Fibroblast of upper back skin (primary cell): ENCODE results near the gene PHGDH.
"Not testable (repeated sequence)": the region's sequence is repeated elsewhere in the genome, so short reads cannot be mapped to it uniquely, and the experiment has no call there.

Experiments
- DNase-seq: peaks from one replicate; pipeline ENCODE4 v3.0.0-alpha.2; 2013

The PHGDH gene

DNA sequence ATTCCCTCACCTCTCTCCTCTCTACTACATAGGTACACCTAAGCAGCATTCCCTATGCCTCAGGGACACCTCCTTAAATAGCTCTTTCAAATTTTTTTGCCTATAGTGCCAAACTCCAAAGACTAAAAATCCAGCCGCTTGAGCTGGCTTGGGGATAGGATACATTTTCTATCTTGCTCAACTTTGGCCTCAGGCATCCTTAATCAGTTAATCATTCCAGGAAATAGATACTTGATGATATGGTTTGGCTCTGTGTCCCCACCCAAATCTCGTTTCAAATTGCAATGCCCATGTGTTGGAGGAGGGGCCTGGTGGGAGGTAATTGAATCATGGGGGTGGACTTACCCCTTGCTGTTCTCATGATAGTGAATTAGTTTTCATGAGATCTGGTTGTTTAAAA, 11.4 kb upstream of the PHGDH start:
- no peak for DNase-seq

DNA sequence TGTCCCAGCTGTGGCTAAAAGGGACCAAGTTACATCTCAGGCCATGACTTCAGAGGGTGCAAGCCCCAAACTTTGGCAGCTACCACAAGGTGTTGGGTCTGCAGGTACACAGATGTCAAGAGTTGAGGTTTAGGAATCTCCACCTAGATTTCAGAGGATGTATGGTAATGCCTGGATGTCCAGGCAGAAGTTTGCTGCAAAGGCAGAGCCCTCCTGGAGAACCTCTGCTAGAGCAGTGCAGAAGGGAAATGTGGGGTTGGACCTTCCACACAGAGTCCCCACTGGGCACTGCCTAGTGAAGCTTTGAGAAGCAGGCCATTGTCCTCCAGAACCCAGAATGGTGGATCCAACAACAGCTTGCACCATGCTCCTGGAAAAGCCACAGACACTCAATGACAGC, 10.1 kb upstream of the PHGDH start:
- no peak for DNase-seq

GRCh38 chr1:119702384-119702783, 9.3 kb upstream of the PHGDH start:
- peak; percentile 86 for DNase-seq

GRCh38 chr1:119703666-119704450, 7.9 kb upstream of the PHGDH start:
- no peak for DNase-seq

DNA sequence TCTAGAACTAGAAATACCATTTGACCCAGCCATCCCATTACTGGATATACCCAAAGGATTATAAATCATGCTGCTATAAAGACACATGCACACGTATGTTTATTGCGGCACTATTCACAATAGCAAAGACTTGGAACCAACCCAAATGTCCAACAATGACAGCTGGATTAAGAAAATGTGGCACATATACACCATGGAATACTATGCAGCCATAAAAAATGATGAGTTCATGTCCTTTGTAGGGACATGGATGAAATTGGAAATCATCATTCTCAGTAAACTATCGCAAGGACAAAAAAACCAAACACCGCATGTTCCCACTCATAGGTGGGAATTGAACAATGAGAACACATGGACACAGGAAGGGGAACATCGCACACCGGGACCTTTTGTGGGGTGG, 5.1 kb upstream of the PHGDH start:
- not testable (repeated sequence) for DNase-seq

DNA sequence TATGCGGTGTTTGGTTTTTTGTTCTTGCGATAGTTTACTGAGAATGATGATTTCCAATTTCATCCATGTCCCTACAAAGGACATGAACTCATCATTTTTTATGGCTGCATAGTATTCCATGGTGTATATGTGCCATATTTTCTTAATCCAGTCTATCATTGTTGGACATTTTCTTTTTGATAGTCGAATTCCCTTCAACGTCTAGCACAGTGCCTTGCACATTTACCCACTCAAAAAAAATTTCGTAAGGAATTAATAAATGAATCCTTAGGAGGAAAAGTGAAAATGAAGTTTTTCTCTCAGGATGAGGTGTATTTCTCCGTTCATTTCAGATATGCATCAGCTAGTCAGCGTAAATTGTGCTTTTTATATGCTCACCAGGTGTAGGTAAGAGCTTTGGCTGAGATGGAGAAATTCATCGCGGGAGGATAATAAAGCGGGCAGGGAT, 354 bp upstream of the PHGDH start:
- not testable (repeated sequence) for DNase-seq

DNA sequence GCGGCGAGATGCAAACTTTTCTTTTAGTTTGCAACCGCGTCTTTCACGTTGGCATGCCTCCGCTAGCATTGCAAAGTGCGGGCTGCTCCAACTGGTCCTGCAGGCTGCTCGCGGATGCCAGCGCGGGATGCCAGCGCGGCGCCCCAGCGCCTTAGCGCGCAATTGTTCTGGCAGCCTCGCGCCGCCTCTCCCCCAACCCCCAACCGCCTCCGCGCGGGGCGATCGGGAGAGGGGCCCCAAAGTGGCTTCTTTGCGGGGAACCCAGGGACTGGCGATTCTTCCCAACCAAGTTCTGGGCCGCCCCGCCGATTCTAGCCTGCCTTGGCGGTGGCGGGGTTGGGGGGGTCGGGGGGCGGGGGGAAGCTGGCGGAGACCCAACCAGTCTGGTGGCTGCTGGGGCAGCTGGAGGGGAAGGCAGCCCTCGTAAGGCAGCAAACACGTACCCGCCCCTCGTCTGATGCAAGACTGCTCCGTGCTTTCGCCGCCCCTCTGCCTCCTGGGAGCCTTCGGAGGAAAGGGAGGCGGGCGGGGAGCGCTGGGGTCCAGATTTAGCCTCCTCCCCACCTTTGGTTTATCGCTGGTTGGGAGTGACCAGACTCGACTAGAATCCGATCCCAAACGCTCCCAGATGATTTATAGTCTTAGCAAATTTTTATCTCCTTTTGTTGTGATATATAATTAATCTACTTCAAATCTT, 756 bp downstream of the PHGDH start:
- peak; percentile 98 for DNase-seq

GRCh38 chr1:119713039-119713748, 1.5 kb downstream of the PHGDH start:
- peak; percentile 28 for DNase-seq

GRCh38 chr1:119713749-119714456, 2.2 kb downstream of the PHGDH start:
- DNase-seq, result peak; percentile 30

GRCh38 chr1:119714583-119714982, 2.8 kb downstream of the PHGDH start:
- peak; percentile 26 for DNase-seq

- peak; percentile 65 for DNase-seq
These were observed 3.8 kb downstream of the PHGDH start for GRCh38 chr1:119715542-119715941.

DNA sequence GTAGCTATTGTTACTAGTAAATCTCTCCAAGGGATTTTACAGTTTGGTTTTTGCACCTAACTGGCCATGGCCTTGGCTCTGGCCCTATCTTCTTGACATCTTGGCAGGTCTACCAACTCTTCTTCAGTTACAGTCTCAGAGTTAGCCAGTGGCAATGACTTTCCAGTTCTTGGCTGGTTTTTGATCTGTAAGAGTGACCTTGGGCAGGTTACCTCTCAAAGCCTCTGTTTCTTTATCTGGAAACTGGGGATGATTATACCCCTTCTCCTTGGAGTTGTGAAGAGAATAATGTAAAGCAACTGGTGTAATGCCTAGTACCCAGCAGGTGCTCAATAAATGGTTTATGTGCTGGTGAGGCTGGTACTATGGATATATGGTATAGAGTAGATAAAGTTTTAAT, 6.7 kb downstream of the PHGDH start:
- no peak for DNase-seq

DNA sequence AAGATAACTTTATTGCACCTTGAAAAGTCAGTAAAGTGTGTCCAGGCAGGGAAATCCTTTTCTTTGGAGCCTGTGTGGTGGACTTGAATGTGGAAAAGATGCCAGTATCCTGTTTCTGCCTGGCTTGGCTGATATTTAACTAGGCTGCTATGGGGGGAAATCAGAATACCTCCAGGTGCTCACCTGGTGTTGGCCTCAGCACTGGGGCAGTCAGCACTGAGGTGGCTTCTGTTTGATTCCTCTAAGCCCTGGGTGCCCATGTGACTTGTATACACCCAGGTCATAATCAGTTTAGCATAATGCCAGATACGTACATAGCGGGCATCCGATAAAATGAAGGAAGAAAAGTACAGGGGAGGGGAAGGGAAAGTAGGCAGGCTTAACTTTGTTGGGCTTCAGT, 7.2 kb downstream of the PHGDH start:
- DNase-seq, result no peak

DNA sequence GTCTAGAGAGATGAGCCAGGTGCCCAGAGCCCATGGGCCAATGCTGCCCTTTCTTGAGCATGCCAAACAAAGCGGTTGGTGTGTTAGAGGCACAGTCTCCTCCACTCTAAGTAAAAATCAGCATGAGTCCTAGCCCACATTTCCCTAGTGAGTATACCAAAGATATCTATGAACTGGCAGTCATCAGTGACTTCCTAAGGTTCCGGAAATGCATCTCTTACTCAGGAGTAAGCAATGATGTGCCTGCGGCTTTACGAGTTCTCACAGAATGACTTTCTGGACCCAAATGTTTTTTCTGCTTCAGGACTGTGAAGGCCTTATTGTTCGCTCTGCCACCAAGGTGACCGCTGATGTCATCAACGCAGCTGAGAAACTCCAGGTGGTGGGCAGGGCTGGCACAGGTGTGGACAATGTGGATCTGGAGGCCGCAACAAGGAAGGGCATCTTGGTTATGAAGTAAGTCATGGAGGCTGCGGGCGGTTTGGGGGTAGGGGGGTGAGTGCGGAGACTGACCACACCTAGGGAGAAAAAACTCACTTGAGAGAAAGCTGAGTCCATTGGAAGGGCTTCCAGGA, 9.2 kb downstream of the PHGDH start:
- no peak for DNase-seq

GRCh38 chr1:119721896-119722295, 10.2 kb downstream of the PHGDH start:
- DNase-seq, result no peak

DNA sequence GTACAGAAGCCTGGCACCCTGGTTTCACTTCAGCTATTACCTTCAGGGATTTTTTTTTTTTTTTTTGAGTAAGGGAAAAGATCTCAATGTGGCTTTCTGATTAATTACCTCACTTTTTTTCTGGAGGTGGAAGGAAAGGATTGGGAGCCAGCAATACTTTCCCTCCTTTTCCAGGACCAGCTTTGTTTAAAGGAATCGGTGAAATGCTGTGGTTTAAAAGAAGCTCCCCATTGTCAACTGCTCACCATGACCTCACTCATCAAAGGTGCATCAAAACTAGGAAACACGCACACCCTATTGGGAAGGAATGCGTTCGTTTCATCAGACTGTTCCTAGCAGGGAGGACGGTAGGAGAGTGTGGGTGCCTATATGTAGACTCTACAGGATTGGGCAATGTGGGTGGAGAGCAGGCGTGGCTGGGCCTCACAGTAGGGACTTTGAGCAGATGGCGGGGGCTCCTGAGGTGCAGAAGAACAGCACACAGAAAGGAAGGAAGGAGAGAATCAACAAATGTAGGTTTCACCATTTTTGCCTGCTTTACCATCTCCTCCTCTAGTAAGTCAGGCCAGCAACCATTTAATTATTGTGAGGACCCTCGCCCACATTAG, 13.0 kb downstream of the PHGDH start:
- DNase-seq, result no peak

GRCh38 chr1:119725626-119726025, 13.9 kb downstream of the PHGDH start:
- no peak for DNase-seq

GRCh38 chr1:119727991-119728390, 16.3 kb downstream of the PHGDH start:
- no peak for DNase-seq

- no peak for DNase-seq
These were observed 17.3 kb downstream of the PHGDH start for GRCh38 chr1:119729044-119729443.

DNA sequence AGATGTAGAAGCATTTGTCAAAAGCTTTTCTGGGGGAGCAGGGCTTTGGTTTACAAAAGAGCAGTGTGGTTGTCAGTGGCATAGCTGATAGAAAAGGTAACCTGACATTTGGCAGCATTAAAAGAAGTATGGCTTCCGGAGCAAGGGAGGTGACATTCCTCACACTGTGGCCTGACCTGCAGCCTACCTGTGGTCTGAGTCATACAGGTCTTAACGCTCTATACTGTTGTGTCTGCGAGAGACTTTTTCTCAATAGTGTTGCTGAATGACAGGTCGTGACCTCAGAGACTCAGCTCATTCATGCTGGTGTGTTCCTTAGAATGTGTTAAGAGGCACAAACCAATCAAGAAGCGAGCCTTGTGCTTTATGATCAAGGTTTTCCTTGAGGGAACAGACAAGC, 19.3 kb downstream of the PHGDH start:
- no peak for DNase-seq

GRCh38 chr1:119731741-119732430, 20.2 kb downstream of the PHGDH start:
- no peak for DNase-seq
